Measurements from ENCODE around the gene HEATR5A.

GRCh38 chr14:31291210-31291609, 129.1 kb downstream of the HEATR5A start:
- no peak for TF ChIP-seq CTCF (conservative IDR thresholded peaks at IDR 0.05; ENCODE audit: low read depth, low read length)
- TF ChIP-seq EZH2 (IDR thresholded peaks at IDR 0.05; ENCODE audit: low read length, unreplicated experiment) = no peak
- no peak for TF ChIP-seq EZH2phosphoT487 (IDR thresholded peaks at IDR 0.05; ENCODE audit: borderline replicate concordance, low read length)

All from PC-3 (cell line).